Common myeloid progenitor, CD34-positive (primary cell): Measurements from ENCODE around the gene BIRC7.
"Not testable (repeated sequence)": the region's sequence is repeated elsewhere in the genome, so short reads cannot be mapped to it uniquely, and the experiment has no call there.

Source experiments
- CTCF ChIA-PET: fragments of 350-600 bp; sonication (Branson Sonifier 250); formaldehyde crosslinking; loops from one replicate; lab custom pipeline; 2021; ENCODE audit warnings: antibody characterized with exemption; lab: Charles Lee
- POLR2A ChIA-PET: fragments of 350-600 bp; sonication (Branson Sonifier 250); formaldehyde crosslinking; loops from one replicate; lab custom pipeline; 2021; ENCODE audit warnings: antibody characterized with exemption; lab: Charles Lee
- DNase-seq, 3 donors: peaks; one replicate each; pipeline versions ENCODE4 v3.0.0 to v3.0.0-alpha.2; 2013
- H3K27ac ChIP-seq, 2 experiments: 1 replicate in 1 of 2; 2 replicates in 1 of 2; pipeline ENCODE4 v1.7.0; 2013; ENCODE audit warnings: inconsistent platforms in 2 of 2, low read length in 2 of 2, mild to moderate bottlenecking in 2 of 2, low read depth in 1 of 2, moderate library complexity in 1 of 2; ENCODE audit not compliant: severe bottlenecking in 2 of 2, insufficient read depth in 1 of 2, poor library complexity in 1 of 2
- H3K27me3 ChIP-seq, 5 experiments: replicated peaks in 2 of 5; 1 replicate in 3 of 5; 2 replicates in 2 of 5; pipeline versions ENCODE4 v1.6.1 to v1.7.0; 2013; ENCODE audit warnings: low read length in 4 of 5, mild to moderate bottlenecking in 2 of 5, moderate library complexity in 2 of 5, inconsistent platforms in 1 of 5; ENCODE audit not compliant: insufficient read depth in 5 of 5, control insufficient read depth in 4 of 5
- H3K36me3 ChIP-seq, 4 experiments: 1 replicate in 2 of 4; 2 replicates in 2 of 4; pipeline versions ENCODE4 v1.6.1 to v1.7.0; 2013; ENCODE audit warnings: low read length in 3 of 4, control low read depth in 1 of 4, mild to moderate bottlenecking in 1 of 4; ENCODE audit not compliant: control insufficient read depth in 4 of 4, insufficient read depth in 4 of 4
- H3K4me1 ChIP-seq, 4 experiments: 1 replicate in 3 of 4; 2 replicates in 1 of 4; pipeline versions ENCODE4 v1.6.1 to v1.7.1; 2013; ENCODE audit warnings: low read length in 3 of 4, mild to moderate bottlenecking in 3 of 4, control low read depth in 1 of 4, inconsistent platforms in 1 of 4, moderate library complexity in 1 of 4; ENCODE audit not compliant: control insufficient read depth in 4 of 4, insufficient read depth in 4 of 4; ENCODE audit errors: control extremely low read depth in 1 of 4
- H3K4me3 ChIP-seq, 7 experiments: 1 replicate in 4 of 7; 2 replicates in 3 of 7; pipeline versions ENCODE4 v1.5.1 to v1.7.0; 2013; ENCODE audit warnings: mild to moderate bottlenecking in 7 of 7, low read length in 6 of 7, moderate library complexity in 6 of 7, inconsistent platforms in 2 of 7, low read depth in 2 of 7, control low read depth in 1 of 7; ENCODE audit not compliant: insufficient read depth in 4 of 7, control insufficient read depth in 1 of 7; ENCODE audit errors: extremely low read depth in 1 of 7
- H3K9me3 ChIP-seq, 5 experiments: 1 replicate in 4 of 5; 2 replicates in 1 of 5; pipeline versions ENCODE4 v1.6.1 to v1.7.1; 2013; ENCODE audit warnings: low read length in 4 of 5, mild to moderate bottlenecking in 2 of 5, inconsistent platforms in 1 of 5, low read depth in 1 of 5, moderate library complexity in 1 of 5; ENCODE audit not compliant: control insufficient read depth in 4 of 5, insufficient read depth in 2 of 5; ENCODE audit errors: control extremely low read depth in 1 of 5
- WGBS: methylation state at CpG from one replicate; pipeline ENCODE4 v1.1.5; 2013; ENCODE audit not compliant: insufficient coverage; 5-methylcytosine and 5-hydroxymethylcytosine counted together

BIRC7 gene

GRCh38 chr20:63246490-63247288 is 11.0 kb downstream of the BIRC7 start:
- Histone ChIP-seq H3K4me1 (no peaks in the 10 kb centered on the region), H3K9me3 (no peaks in the 10 kb centered on the region), H3K27me3 (peaks cover 0 to 62% (median 24%) of the 10 kb centered on the region in 5 experiments), H3K4me3 (peak overlapping the region in 1 of 7 experiments; percentile 11), H3K36me3 (no peaks in the 10 kb centered on the region), H3K27ac (no peak overlapping the region)
- WGBS = 42% methylated on average over 46 of the region's 50 CpGs
- ChIA-PET CTCF (interaction anchor here (1.6 to 2.7 kb wide), 3 partner anchors 12 to 27 kb away, joined by 5 to 12 read pairs (median 9); no protein-coding TSS in a partner anchor), POLR2A (no interaction called here)
- DNase-seq = no peak

GRCh38 chr20:63247671-63248228 is 12.0 kb downstream of the BIRC7 start:
- CTCF ChIA-PET = interaction anchor here (1.0 to 1.6 kb wide), 2 partner anchors 13 to 25 kb away, joined by 4 to 5 read pairs; no protein-coding TSS in a partner anchor
- H3K9me3 ChIP-seq = peaks cover 0 to under 1% (median 0%) of the 10 kb centered on the region in 5 experiments
- POLR2A ChIA-PET = no interaction called here
- H3K27ac ChIP-seq = no peak overlapping the region
- H3K27me3 ChIP-seq = peaks cover 0 to 72% (median 33%) of the 10 kb centered on the region in 5 experiments
- H3K4me3 ChIP-seq = no peak overlapping the region
- H3K4me1 ChIP-seq = peaks cover 0 to under 1% (median 0%) of the 10 kb centered on the region in 4 experiments
- 77% methylated on average over 23 of the region's 24 CpGs for WGBS
- no peaks in the 10 kb centered on the region for H3K36me3 ChIP-seq
- DNase-seq = no peak

GRCh38 chr20:63248835-63249591 is 13.3 kb downstream of the BIRC7 start:
- WGBS = 80% methylated on average over 23 of the region's 25 CpGs
- CTCF ChIA-PET = interaction anchor here (1.0 kb wide), 1 partner anchor 26 kb away, joined by 4 read pairs; no protein-coding TSS in a partner anchor
- H3K36me3 ChIP-seq = no peaks in the 10 kb centered on the region
- H3K4me3 ChIP-seq = no peak overlapping the region
- H3K27me3 ChIP-seq = peaks cover 0 to 84% (median 40%) of the 10 kb centered on the region in 5 experiments
- H3K4me1 ChIP-seq = peaks cover 0 to 10% (median 3%) of the 10 kb centered on the region in 4 experiments
- peaks cover 0 to 3% (median 0%) of the 10 kb centered on the region in 5 experiments for H3K9me3 ChIP-seq
- no peak for DNase-seq
- POLR2A ChIA-PET = no interaction called here
- H3K27ac ChIP-seq = no peak overlapping the region

- WGBS = 89% methylated on average over 13 of the region's 15 CpGs
- no peak overlapping the region for H3K4me3 ChIP-seq
- H3K36me3 ChIP-seq = no peaks in the 10 kb centered on the region
- ChIA-PET CTCF (no interaction called here), POLR2A (no interaction called here)
- H3K27me3 ChIP-seq = peaks cover 0 to 91% (median 42%) of the 10 kb centered on the region in 5 experiments
- H3K27ac ChIP-seq = no peak overlapping the region
- peaks cover 0 to 3% (median 0%) of the 10 kb centered on the region in 5 experiments for H3K9me3 ChIP-seq
- no peak for DNase-seq
- H3K4me1 ChIP-seq = peaks cover 0 to 14% (median 5%) of the 10 kb centered on the region in 4 experiments
These were observed 14.2 kb downstream of the BIRC7 start for GRCh38 chr20:63249891-63250290.

DNA sequence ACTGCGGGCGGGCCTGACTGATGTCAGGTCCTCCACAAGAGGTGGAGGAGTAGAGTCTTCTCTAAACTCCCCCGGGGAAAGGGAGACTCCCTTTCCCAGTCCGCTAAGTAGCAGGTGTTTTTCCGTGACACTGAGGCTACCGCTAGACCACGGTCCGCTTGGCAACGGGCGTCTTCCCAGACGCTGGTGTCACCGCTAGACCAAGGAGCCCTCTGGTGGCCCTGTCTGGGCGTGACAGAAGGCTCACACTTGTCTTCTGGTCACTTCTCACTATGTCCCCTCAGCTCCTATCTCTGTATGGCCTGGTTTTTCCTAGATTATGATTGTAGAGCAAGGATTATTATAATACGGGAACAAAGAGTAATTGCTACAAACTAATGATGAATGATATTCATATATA is 15.6 kb downstream of the BIRC7 start:
- H3K4me3 ChIP-seq, H3K36me3 ChIP-seq, POLR2A ChIA-PET, DNase-seq, H3K27ac ChIP-seq, H3K9me3 ChIP-seq: not testable (repeated sequence)
- CTCF ChIA-PET = interaction anchor here (0.7 kb wide), 1 partner anchor 9 kb away, joined by 3 read pairs; no protein-coding TSS in a partner anchor
- Histone ChIP-seq H3K27me3 (peaks cover 4 to 94% (median 42%) of the 10 kb centered on the region in 5 experiments), H3K4me1 (peaks cover 0 to 16% (median 5%) of the 10 kb centered on the region in 4 experiments)
- WGBS = 55% methylated on average over 2 of the region's 14 CpGs

DNA sequence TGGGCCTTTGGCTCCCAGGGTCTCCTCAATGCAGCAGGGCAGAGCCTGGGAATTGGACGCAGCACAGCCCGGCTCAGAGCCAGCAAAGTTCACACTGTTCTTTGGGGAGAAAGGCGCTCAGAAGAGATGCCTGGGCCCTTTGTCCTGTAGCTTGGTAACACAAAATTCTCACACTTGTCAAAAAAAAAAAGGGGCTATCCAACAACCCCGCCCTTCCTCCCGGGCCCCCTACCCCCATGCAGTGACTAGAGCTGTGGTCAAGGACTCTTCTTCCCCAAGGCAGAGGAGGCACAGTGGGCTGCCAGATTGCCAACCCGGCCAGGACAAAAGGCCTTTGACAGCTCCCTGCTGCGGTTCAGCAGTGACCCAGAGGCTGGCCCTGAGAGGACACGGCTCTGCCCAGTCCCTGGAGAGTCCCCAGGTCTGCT is 16.6 kb downstream of the BIRC7 start:
- Histone ChIP-seq H3K9me3 (peaks cover 0 to 3% (median 0%) of the 10 kb centered on the region in 5 experiments), H3K4me1 (peaks cover 0 to 16% (median 5%) of the 10 kb centered on the region in 4 experiments), H3K27ac (no peak overlapping the region), H3K4me3 (no peak overlapping the region), H3K27me3 (peaks cover 7 to 94% (median 42%) of the 10 kb centered on the region in 5 experiments), H3K36me3 (no peaks in the 10 kb centered on the region)
- no peak for DNase-seq
- ChIA-PET POLR2A (no interaction called here), CTCF (no interaction called here)
- WGBS = 65% methylated on average over 7 of the region's 8 CpGs
